ENCODE measurements around the gene LTA4H. TPM values are rescaled to one million over a fixed set of nuclear protein-coding genes. Genes with fewer than 3 reads are reported as not detected.

LTA4H gene
- total RNA-seq, 1 donor from 2014 or later: 57.8 TPM

DNA sequence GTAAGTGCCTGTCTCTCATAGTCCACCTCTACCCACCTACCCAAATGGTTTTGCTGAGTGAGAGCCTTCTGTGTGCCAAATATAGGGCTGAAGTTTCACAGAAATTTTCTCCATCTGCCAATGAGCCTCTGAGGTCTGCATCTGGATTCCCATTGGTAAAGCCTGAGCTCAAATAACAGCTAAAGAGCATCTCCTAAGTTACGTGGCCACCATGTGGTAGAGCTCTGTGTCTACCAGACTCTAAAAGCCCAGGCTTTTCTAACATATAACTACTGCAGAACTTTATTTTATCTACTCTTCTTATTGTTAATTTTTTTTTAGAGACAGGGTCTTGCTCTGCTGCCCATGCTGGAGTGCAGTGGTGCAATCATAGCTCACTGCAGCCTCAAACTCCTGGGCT lies 76.3 kb downstream of the LTA4H start:
- DNase-seq (ENCODE audit: low spot score): no peak

DNA sequence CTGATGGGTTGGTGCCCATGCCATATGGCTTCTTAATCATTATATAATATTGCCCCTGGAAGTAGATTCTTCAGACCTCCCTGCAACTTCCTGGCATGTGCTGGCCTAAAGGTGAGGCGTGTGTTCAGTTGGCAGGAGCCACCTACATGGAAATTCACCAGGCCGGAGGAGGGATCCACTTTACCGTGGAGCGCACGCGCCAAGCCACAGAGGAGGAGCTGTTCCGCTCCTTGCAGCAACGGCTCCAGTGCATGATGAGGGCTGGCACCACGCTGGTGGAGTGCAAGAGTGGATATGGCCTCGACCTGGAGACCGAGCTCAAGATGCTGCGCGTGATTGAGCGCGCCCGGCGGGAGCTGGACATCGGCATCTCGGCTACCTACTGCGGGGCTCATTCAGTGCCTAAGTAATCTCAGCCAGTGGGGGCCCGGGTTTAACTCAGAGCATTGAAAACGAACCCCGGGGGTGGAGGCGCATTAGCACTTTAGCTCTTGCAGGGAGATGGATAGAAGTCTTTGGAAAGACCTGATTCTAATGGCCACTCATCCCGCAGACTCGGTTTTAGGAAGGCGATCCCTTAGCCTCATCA lies 78.7 kb downstream of the LTA4H start:
- no peak for DNase-seq (ENCODE audit: low spot score)

DNA sequence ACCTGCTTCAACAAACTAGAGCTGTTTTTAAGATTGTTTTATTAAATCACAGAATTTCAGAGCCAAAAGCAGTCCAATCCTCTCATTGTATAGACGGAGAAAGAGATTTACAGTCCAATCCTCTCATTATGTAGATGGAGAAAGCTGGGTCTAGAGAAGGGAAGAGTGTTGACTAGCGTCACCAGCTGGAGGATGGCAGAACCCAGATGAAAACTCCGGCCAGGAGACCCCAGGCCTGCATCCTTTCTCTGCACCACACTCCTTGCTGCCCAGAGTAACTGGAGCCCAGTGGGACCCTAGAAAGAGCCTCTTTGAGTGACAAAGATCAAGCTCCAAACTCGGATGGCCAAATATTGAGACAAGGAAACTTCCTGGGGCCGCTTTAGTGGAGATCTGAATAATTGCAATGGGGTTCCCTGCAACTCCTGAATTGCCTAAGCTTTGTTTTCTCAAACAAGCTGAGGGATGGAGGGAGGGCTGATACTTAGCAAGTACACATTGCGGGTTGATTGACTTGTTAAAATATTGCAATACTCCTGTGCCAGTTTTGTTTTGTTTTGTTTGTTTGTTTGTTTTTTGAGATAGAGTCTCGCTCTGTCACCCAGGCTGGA lies 79.7 kb downstream of the LTA4H start:
- DNase-seq (ENCODE audit: low spot score): no peak

DNA sequence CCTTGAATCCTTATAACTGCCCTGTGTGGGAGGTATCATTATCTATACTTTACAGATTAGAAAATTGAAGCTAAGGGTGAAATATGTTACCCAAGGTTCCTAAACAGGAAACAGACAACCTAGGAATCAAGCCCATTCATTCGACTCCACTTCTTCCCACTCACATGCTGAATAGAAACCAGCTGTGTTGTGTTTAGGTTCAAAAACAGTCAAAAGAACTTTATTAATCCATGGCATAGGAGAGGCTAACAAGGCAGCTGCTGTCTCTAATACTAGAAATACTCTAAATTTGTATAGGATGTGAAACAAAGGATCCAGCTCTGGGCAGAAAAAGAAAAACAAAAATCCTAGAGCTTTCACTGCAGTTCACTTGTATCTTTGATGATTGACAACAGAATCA lies 82.4 kb downstream of the LTA4H start:
- DNase-seq (ENCODE audit: low spot score): no peak

DNA sequence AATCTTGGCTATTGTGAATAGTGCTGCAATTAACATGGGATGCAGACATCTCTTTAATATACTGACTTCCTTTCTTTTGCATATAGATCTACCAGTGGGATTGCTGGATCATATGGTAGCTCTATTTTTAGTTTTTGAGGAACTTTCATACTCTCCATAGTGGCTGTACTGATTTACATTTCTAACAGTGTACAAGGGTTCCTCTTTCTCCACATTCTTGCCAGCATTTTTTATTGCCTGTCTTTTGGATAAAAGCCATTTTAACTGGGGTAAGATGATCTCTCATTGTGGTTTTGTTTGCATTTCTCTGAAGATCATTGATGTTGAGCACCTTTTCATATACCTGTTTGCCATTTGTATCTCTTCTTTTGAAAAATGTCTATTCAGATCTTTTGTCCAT lies 83.9 kb downstream of the LTA4H start:
- DNase-seq (ENCODE audit: low spot score): no peak

Other genes with a start within 250 kb of the LTA4H start
- gene NTN4, start 244.8 kb downstream of the LTA4H start, total RNA-seq (ENCODE audit: insufficient read depth, low replicate concordance): 11.1 TPM
- gene SNRPF, start 176.6 kb downstream of the LTA4H start, total RNA-seq (ENCODE audit: insufficient read depth, low replicate concordance): 12.3 TPM
- 20.9 TPM for gene CCDC38, start 93.0 kb downstream of the LTA4H start, total RNA-seq (ENCODE audit: insufficient read depth, low replicate concordance)
- not detected for gene AMDHD1, start 92.3 kb downstream of the LTA4H start, total RNA-seq (ENCODE audit: insufficient read depth, low replicate concordance)
- gene HAL, start 39.2 kb downstream of the LTA4H start, total RNA-seq (ENCODE audit: insufficient read depth, low replicate concordance): 69.6 TPM
- 12.0 TPM for gene ELK3, start 158.8 kb upstream of the LTA4H start, total RNA-seq (ENCODE audit: insufficient read depth, low replicate concordance)